Vagina (tissue), 2 donors: Measurements from ENCODE around the gene IGLL5. TPM values are rescaled to one million over a fixed set of nuclear protein-coding genes. Genes with fewer than 3 reads are reported as not detected.

ENCODE experiments used
- DNase-seq, 2 donors: peaks; one replicate each; pipeline ENCODE4 v3.0.0-alpha.2; 2017; ENCODE audit errors: extremely low spot score in 2 of 2
- H3K27ac ChIP-seq: fragments of 200-600 bp; sonication (generic); one replicate; pipeline ENCODE4 v1.5.1; 2019
- H3K27me3 ChIP-seq: fragments of 200-600 bp; sonication (generic); one replicate; pipeline ENCODE4 v1.5.1; 2019
- H3K36me3 ChIP-seq, 2 donors: fragments of 200-600 bp; sonication (generic); one replicate each; pipeline ENCODE4 v1.5.1; 2017 to 2019
- H3K4me1 ChIP-seq: fragments of 200-600 bp; sonication (generic); one replicate; pipeline ENCODE4 v1.5.1; 2019
- H3K4me3 ChIP-seq, 2 donors: fragments of 200-600 bp; sonication (generic); 1 replicate in 1 of 2; 2 replicates in 1 of 2; pipeline ENCODE4 v1.5.1; 2016 to 2019
- H3K9me3 ChIP-seq: fragments of 200-600 bp; sonication (generic); one replicate; pipeline ENCODE4 v1.5.1; 2019
- CTCF ChIP-seq, 3 experiments: fragments of 450-650 bp in 2 of 3; fragments of 200-600 bp in 1 of 3; sonication (generic) in 1 of 3; IDR thresholded peaks; one replicate each; pipeline ENCODE4 v1.5.1; 2017 to 2019; ENCODE audit warnings: antibody characterized with exemption in 3 of 3, mild to moderate bottlenecking in 2 of 3, moderate library complexity in 2 of 3
- POLR2A ChIP-seq, 2 donors: fragments of 450-650 bp; IDR thresholded peaks; one replicate each; pipeline ENCODE4 v1.6.1; 2017; ENCODE audit warnings: antibody characterized with exemption in 2 of 2, mild to moderate bottlenecking in 2 of 2, moderate library complexity in 2 of 2
- POLR2AphosphoS5 ChIP-seq, 2 donors: sonication (generic); formaldehyde crosslinking; IDR thresholded peaks; one replicate each; pipeline ENCODE4 v1.9.0; 2017; ENCODE audit warnings: antibody characterized with exemption in 2 of 2, mild to moderate bottlenecking in 2 of 2, low read depth in 1 of 2; ENCODE audit not compliant: insufficient read depth in 1 of 2
- intact Hi-C: fragments of 100-400 bp; cut with DNase I; formaldehyde crosslinking; loops from one replicate; pipeline ENCODE4 v1.15.1; 2023
- total RNA-seq: library from RNA; depleted of rRNA; stranded (reverse); fragments of >200 nt; gene quantifications from one replicate; pipeline ENCODE4 v1.2.3, GENCODE V29; 2016

Gene IGLL5
- total RNA-seq, 1 donor from 2014 or later = 1.7 TPM

GRCh38 chr22:22935546-22936157 is 48.0 kb downstream of the IGLL5 start:
- Histone ChIP-seq H3K27ac (no peak overlapping the region), H3K36me3 (no peaks in the 10 kb centered on the region), H3K4me1 (no peaks in the 10 kb centered on the region), H3K9me3 (no peaks in the 10 kb centered on the region), H3K27me3 (no peaks in the 10 kb centered on the region), H3K4me3 (no peak overlapping the region)
- intact Hi-C loops = no loop called here
- no peak for DNase-seq
- TF ChIP-seq CTCF (IDR thresholded peaks at IDR 0.05) = no peak
- TF ChIP-seq POLR2AphosphoS5 (IDR thresholded peaks at IDR 0.05; ENCODE audit: insufficient read depth in 1 of 2, low read depth in 1 of 2) = no peak
- no peak for TF ChIP-seq POLR2A (IDR thresholded peaks at IDR 0.05)

GRCh38 chr22:22936180-22936914 is 48.7 kb downstream of the IGLL5 start:
- Histone ChIP-seq H3K4me1 (no peaks in the 10 kb centered on the region), H3K36me3 (no peaks in the 10 kb centered on the region), H3K27ac (no peak overlapping the region), H3K27me3 (no peaks in the 10 kb centered on the region), H3K4me3 (no peak overlapping the region), H3K9me3 (no peaks in the 10 kb centered on the region)
- intact Hi-C loops = no loop called here
- TF ChIP-seq POLR2A (IDR thresholded peaks at IDR 0.05) (no peak), CTCF (IDR thresholded peaks at IDR 0.05) (no peak), POLR2AphosphoS5 (IDR thresholded peaks at IDR 0.05; ENCODE audit: insufficient read depth in 1 of 2, low read depth in 1 of 2) (no peak)
- no peak for DNase-seq

GRCh38 chr22:22936915-22937656 is 49.5 kb downstream of the IGLL5 start:
- no peaks in the 10 kb centered on the region for H3K27me3 ChIP-seq
- H3K27ac ChIP-seq = no peak overlapping the region
- intact Hi-C loops = no loop called here
- no peaks in the 10 kb centered on the region for H3K9me3 ChIP-seq
- TF ChIP-seq POLR2AphosphoS5 (IDR thresholded peaks at IDR 0.05; ENCODE audit: insufficient read depth in 1 of 2, low read depth in 1 of 2) = no peak
- TF ChIP-seq CTCF (IDR thresholded peaks at IDR 0.05) = no peak
- no peak for TF ChIP-seq POLR2A (IDR thresholded peaks at IDR 0.05)
- no peaks in the 10 kb centered on the region for H3K4me1 ChIP-seq
- DNase-seq = no peak
- no peak overlapping the region for H3K4me3 ChIP-seq
- H3K36me3 ChIP-seq = no peaks in the 10 kb centered on the region

GRCh38 chr22:22937894-22938480 is 50.4 kb downstream of the IGLL5 start:
- Histone ChIP-seq H3K4me1 (no peaks in the 10 kb centered on the region), H3K9me3 (no peaks in the 10 kb centered on the region), H3K27ac (no peak overlapping the region), H3K4me3 (no peak overlapping the region), H3K27me3 (no peaks in the 10 kb centered on the region), H3K36me3 (no peaks in the 10 kb centered on the region)
- TF ChIP-seq POLR2A (IDR thresholded peaks at IDR 0.05) (no peak), CTCF (IDR thresholded peaks at IDR 0.05) (no peak), POLR2AphosphoS5 (IDR thresholded peaks at IDR 0.05; ENCODE audit: insufficient read depth in 1 of 2, low read depth in 1 of 2) (no peak)
- intact Hi-C loops = no loop called here
- no peak for DNase-seq
